Measurements from ENCODE around the gene RGS17.
"Not testable (repeated sequence)": the region's sequence is repeated elsewhere in the genome, so short reads cannot be mapped to it uniquely, and the experiment has no call there.

The RGS17 gene

DNA sequence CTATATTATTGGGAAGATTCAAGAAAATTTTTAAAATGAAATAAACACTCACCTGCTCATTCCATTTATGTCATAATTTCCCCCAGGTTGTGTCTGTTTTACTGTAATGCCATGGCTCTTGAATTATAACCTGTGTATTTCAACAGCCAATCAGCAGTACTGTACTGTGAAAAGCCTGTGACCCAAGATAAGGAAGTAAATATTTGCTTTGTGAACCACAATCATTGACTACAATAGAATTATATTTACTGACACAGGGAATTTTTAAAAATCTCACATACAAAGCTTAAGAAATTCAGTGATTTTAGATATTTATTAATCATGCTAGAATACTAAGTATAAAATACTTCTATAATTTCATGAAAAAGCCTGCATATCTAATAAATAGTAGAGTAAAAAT is 6.0 kb downstream of the RGS17 start:
- no peak for DNase-seq (ENCODE audit: low read depth in 2 of 2)

DNA sequence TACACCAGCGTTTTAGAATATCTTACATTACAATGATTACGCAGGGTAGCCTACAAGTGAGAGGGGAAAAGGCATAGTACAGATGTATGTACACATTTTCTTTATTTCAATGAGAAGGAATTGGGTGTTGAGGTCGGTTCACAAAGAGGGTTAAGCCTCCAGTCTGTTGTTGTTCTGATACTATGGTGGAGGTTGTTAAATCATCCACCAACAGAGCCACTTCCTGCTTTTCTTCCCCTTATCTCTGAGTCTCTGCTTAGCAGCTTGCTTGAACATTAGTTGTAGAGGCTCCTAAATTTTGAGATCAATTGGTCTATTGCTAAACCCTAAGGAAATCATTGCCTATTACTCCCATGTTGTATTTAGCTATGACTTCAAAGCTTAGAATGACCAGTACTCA is 7.3 kb downstream of the RGS17 start:
- DNase-seq (ENCODE audit: low read depth in 2 of 2), result no peak

DNA sequence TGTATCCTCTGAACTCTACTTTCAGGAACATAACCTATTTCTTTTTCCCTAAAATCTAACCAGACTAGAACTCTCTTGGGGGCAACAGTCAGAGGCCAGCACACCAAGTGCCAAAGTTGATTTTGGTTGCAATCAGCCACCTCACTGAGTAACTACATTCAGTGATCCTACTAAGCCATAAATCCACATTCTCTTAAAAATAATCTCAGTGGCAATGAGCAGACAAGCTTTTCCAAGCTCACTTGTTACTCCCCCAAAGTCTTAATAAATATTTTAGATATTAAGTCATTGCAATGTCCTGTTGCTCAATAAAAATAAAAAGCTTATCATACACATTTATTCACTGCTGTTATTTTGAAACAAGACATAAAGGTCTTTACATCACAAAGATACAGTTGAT is 9.8 kb downstream of the RGS17 start:
- DNase-seq (ENCODE audit: low read depth in 2 of 2), result no peak

DNA sequence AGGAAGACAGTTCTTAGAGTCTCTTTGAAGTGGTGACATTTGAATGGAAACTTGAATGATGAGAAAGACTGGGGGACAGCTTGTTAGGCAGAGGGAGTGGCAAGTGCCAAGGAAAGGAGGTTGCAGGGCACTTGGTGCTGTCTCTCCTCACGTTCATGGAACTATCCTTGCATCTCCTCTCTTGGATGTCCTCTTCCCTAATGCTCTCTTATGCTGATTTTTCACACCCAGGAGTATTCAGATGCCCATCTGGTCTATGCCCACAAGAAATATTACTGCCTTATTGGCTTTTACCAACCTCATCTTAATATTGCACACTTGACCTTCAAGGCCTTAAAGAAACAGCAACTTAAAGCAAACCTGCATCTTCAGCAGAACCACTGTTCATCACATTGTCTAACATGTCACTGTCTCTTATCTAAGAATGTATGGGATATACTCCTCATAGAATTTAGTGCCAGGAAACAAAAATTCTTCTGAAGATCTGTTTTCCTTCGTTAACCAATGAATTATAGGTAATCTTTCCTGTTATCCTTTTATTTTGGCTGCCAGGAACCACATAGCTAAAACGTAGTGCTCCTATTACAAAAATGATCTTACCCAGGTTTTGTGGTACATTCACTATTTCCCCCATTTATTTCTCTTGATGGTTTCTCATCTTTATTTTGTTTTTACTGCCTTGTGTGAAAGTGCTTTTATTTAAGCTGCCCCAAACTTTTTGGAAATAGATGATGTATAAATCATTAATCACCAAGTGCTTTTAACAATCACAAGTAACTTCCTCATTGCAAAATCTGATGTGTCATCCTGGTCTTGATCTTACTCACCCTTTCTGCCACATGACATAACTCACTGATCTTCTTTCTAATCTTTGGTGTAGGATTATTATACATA is 12.8 kb downstream of the RGS17 start:
- DNase-seq (ENCODE audit: low read depth in 2 of 2), result no peak

DNA sequence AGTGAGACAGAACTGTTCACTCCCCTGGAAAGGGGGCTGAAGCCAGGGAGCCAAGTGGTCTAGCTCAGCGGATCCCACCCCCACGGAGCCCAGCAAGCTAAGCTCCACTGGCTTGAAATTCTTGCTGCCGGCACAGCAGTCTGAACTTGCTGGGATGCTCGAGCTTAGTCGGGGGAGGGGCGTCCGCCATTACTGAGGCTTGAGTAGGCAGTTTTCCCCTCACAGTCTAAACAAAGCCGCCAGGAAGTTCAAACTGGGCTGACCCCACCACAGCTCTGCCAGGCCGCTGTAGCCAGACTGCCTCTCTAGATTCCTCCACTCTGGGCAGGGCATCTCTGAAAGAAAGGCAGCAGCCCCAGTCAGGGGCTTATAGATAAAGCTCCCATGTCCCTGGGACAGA is 20.0 kb downstream of the RGS17 start:
- DNase-seq (ENCODE audit: low read depth in 2 of 2), result not testable (repeated sequence)

DNA sequence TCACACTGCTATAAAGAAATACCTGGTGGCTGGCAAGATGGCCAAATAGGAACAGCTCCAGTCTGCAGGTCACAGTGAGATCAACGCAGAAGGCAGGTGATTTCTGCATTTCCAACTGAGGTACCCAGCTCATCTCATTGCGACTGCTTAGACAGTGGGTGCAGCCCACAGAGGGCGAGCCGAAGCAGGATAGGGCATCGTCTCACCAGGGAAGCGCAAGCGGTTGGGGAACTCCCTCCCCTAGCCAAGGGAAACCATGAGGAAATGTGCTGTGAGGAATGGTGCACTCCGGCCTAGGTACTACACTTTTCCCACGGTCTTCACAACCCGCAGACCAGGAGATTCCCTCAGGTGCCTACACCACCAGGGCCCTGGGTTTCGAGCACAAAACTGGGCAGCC is 20.5 kb downstream of the RGS17 start:
- DNase-seq (ENCODE audit: low read depth in 2 of 2), result not testable (repeated sequence)

DNA sequence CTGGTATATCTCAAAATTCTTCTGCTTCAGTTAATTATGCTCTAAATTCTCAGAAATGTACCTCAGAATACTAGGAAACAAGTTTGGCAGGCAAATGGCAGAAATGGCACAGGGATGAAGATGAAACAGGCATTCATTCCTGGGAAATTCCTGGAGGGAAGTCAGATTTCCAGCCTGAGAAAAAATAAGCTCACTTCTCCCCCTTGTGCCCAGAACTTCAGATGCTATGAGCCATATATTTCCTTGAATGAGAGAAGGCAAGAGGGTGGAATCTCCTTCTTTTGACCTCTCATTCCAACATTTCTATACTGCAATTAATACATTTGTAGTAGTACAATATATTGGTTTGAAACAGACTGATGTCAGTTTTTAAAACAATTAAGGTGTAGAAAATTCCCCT is 22.8 kb downstream of the RGS17 start:
- DNase-seq (ENCODE audit: low read depth in 2 of 2), result no peak

DNA sequence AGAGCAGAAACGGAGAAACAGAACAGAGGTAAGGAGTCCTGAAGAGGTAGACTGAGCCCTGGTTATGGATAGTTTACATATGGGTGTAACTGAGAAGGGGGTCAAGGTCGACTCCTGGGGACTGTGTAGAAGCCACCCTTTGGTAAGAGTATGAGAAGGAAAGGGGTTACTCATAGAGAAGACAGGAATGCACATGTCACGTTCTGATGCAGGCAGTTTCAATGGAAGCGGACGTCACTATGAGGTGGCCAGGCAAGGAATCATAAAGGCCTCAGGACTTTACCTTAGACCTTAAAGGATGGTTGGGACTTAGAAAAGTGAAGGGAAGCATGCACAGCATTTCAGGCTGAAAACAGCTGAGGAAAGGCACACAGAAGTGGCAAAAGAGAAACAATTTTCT is 25.1 kb downstream of the RGS17 start:
- no peak for DNase-seq (ENCODE audit: low read depth in 2 of 2)

DNA sequence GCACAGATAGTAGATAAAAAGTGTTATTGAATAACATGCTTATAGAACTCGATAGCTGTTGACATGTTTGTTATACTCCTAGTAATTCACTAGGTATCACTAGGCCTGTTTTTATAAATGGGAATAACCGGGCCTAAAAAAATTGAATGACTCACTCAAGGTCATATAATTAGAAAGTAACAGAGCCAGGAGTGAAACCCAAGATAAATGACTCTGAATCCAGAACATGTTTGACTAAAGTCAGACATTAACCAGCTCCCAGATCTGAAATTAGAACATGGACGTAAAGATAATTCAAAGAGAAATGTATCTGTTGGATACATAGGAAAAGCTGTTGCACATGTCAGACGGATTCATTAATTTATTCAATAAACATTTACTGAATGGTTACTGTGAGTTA is 26.9 kb downstream of the RGS17 start:
- DNase-seq (ENCODE audit: low read depth in 2 of 2), result no peak

DNA sequence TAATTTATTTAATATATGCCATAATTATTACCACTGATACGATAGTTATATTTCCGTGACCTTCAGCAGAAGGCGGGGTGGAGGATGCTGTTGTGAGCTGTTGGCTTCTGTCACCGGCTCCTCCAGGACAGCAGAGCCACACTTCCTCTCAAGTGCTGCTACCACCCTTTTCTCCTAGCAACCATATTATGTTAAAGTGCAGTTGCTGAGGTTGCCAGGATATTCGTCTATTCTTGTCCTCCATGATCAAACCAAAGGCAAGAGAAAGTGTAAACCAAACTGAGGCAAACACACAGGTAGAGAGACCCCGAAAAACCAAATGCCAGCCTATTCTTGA is 27.8 kb downstream of the RGS17 start:
- DNase-seq (ENCODE audit: low read depth in 2 of 2), result no peak

DNA sequence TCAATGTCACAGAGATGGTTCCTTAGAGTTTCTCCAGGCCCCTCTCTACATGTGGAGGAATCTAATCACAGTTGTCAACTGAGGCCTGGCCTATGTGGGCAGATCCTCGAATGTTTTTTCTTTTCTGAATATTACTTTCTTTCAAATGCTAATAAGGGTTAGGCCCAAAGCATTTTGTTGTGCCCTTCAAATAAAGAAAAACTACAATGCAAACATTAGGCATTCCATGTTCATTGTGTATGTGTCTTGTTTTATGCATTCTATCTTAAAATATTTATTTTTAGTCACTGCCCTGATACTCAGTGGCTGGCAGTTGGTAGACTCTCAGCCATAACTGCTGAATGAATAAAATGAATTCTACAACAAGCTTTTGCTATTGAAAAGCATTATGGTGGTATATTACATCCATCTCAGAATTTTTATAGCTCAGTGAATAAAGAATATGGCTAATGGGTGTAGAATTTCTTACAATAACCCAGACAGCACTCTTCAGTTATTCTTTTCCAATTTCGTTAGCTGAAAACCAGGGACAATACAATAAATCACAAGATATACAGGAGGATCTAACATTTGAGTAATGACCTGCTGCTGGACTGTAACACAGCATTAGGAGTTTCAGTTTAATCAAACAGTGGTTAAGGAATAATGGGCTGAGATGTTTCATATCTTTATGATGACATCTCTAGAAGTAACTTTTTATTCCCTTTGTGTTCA is 28.3 kb downstream of the RGS17 start:
- DNase-seq (ENCODE audit: low read depth in 2 of 2), result no peak

DNA sequence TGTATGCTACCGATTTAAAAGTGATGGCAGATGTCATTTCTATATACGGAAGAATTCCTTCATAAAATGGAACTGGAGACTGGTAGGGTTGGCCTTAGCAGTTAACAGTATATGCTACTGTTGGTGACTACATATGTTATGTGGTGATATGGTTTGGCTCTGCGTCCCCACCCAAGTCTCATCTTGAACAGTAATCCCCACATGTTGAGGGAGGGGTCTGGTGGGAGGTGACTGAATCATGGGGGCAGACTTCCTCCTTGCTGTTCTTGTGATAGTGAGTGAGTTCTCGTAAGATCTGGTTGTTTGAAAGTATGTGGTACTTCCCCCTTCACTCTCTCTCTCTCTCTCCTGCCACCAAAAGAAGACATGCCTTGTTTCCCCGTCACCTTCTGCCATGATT is 29.6 kb downstream of the RGS17 start:
- DNase-seq (ENCODE audit: low read depth in 2 of 2), result no peak

DNA sequence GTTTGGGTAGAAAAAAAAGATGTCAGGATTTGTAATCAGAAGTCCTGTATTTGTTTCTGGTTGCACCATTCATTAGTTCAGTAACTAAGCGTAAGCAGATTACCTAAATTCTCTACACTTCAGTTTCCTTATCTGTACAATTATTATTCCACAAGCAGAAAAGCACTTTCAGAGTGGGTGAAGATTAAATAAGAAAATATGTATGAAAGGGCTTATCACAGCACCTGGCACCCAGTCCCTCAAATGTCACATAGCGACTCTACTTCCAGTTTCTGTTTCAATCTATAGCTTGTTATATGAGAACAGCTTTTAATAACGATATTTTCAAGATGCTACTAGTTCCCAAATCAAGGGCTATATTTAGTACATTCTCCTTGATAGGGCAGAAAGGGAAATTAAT is 31.4 kb downstream of the RGS17 start:
- DNase-seq (ENCODE audit: low read depth in 2 of 2), result no peak

DNA sequence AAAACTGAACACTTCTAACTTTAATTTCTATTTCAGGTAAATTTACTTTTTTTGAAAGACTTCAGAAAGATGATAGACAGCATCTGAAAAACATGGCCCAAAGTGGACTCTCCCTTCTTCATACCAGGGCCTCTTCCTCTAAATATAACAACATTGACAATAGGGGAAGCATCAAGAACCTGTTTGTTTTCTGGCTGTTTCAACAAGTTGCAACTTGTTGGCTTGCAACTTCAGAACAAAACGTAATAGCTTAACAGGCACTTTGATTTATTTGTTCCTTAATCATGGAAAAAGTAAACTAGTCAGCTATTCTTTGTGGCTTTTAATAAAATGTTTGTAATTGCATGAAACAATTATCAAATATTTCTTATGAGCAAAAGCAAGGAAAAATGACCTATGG is 34.3 kb downstream of the RGS17 start:
- no peak for DNase-seq (ENCODE audit: low read depth in 2 of 2)

DNA sequence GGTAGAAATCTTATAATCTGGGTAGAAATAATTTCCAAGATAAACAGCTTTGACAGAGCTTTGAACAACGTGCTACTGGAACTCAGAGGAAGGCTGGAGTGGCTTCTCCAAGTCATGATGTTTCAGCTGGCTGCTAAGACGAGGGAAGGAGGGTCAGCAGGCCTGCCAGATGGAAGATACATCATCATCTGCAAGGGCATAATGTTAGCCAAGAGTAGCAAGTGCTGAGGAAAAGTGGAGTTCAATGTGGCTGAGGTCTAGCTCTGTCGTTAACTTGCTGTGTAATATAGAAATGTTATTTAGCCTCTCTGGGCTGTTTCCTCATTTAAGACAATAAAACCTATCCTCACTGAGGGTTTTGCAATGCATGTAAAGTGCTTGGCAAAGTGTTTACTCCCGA is 35.1 kb downstream of the RGS17 start:
- no peak for DNase-seq (ENCODE audit: low read depth in 2 of 2)

DNA sequence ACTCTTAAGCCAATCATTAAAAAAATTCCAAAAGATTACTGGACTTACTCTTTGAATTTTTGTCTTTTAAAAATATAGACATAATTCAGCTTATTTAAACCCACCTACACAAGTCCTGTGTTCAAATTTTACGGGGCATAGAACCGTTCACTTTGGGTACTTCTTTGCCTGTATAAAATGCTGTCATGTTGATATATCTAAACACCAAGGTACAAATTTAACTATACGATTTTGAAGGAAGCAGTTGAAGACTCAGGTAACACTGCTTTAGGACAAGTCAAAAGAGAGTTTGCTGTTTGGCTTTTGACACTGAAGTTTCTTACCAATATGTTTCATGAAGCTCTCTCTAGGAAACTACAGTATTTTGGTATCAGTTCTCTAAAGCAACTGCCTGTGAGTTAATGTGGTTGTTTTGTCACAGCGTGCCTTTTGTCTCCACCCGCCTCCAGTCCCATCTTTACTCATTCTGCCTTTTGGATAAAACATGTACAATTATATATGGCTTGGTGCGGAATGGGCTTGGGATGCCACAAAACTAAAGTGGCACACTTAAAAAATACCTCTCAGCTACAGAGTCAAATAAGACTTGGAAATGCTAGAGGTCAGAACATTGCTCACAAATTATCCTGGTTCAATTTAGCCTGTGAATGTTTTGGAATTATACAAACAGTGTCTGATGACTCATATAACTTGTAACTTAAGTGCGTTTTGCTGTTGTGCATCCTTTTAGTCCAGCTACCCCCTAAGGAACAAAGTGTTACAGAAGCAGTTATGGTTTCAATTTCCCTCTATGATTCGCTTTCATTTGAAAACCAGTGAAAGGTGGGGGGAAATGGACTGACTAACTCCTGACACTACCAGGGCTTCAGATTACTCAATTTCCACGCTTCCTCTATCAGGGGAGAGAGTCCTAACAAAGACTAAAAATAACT is 38.7 kb downstream of the RGS17 start:
- DNase-seq (ENCODE audit: low read depth in 2 of 2), result no peak

DNA sequence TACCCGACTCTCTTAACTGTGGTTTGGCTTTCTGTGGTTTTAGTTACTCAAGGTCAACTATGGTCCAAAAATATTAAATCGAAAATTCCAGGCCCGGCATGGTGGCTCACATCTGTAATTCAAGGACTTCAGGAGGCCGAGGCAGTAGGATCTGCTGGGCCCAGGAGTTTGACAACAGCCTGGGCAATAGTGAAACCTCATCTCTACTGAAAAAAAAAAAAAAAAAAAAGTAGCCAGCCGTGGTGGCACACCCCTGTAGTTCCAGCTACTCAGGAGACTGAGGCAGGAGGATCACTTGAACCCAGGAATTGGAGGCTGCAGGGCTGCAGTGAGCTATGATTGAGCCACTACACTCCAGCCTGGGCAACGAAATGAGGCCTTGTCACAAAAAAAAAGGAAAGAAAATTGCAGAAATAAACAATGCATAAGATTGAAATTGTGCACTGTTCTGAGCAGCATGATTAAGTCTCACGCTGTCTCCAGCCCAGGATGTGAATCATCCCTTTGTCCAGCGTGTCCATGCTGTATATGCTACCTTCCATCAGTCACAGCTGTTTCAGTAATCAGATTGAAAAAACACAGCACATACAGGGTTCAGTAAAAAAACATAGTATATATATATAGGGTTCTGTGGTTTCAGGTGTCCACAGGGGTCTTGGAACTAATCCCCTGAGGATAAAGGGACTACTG is 40.7 kb downstream of the RGS17 start:
- DNase-seq (ENCODE audit: low read depth in 2 of 2), result no peak

DNA sequence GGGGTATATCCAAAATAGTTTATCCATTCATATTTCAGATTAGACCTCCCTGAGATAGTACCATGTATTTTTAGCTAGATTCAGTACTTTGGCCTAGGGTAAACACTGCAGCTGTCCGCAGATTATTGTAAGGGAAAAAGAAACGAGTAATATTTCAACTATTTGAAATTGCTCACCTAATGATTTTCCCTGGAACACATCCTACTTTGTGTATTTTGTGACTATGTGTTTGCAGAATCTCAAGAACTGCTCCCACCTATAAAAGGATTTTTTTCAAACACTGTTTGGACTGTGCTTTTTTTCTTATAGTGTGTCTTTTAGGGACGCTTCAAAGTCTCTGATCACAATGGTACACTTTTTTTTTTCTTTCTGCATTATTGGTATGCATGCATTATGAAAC is 42.3 kb downstream of the RGS17 start:
- DNase-seq (ENCODE audit: low read depth in 2 of 2), result no peak

DNA sequence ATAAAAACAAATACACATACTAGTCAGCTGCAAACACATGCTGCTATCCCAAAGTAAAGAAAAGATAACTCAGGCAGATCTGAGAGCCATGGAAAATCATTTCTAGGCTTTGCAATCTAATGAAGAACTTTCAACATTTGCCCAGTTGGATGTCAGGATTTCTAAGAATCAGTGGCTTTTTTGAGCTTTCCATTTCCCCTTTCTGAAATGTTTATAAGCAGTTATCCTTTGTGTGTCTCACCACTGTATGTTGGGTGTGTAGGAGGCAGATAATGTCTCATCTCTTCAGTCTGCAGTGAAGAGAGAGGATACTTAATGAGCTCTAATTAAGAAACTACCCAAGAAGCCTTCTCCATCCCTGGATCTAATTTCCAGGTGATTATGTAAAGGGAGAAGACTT is 43.6 kb downstream of the RGS17 start:
- no peak for DNase-seq (ENCODE audit: low read depth in 2 of 2)

DNA sequence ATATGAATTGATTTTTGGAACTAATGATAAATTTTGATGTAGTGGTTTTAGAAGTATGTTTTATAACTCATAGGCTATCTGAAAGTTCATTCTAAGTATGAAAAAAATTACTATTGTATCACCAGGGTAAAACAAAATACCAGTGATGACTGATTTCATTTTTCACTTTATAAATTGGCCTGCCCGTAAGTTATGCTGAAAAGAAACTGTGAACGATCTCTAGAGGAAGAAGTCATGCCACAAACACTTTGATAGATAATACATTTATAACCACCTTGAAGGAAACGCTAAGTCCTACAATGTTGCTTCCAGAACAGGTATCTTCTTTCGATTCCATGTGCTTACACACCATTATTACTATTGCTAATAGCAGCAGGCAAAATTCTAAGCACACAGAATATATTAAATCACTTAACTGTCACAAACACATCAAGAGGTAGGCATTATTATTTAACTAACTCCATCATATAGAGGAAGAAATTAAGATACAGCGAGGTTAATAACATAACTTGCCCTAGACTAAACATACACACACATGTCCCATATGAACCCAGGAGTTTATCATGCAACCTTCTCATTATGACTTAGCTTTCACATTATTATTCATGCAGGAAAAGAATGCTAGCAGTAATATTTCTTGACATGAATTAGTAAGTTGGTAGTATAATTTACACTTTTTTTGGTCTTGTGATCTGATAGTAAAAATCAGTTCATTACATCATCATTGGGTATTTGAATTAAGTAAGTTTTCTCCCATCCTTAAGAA is 44.7 kb downstream of the RGS17 start:
- DNase-seq (ENCODE audit: low read depth in 2 of 2), result no peak

DNA sequence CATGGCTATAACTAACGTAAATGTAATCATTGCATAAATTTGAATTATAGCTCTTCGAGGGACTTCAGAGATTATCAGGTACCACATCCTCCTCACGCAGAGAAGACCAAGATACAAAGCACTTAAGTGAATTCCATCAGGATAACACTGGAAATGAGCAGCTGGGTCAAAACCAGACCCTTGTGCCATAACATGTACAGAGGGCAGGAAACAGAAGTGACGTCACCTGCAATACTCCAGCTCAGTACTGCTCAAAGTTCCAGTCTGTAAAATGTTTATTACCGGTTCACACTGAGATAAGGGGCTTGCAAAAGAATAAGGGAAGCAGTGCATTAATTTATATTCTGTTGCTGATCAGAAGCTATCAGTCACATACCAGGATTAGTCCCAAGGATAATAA is 45.8 kb downstream of the RGS17 start:
- no peak for DNase-seq (ENCODE audit: low read depth in 2 of 2)
